NT2/D1 (cell line): ENCODE data around the gene LIMS3.
"Not testable (repeated sequence)": the region's sequence is repeated elsewhere in the genome, so short reads cannot be mapped to it uniquely, and the experiment has no call there.

Source experiments
- SUZ12 ChIP-seq: IDR thresholded peaks from 2 replicates; pipeline ENCODE4 v1.6.1; 2011; ENCODE audit not compliant: insufficient read length, insufficient read depth; ENCODE audit errors: extremely low read depth
- ZNF274 ChIP-seq: IDR thresholded peaks from 2 replicates; pipeline ENCODE4 v1.6.1; 2011; ENCODE audit warnings: mild to moderate bottlenecking, low read depth, low read length

GRCh38 chr2:109896212-109896611 lies 2.3 kb upstream of the LIMS3 start:
- not testable (repeated sequence) for TF ChIP-seq SUZ12, ZNF274
